ENCODE results near the gene CFAP45. TPM values are rescaled to one million over a fixed set of nuclear protein-coding genes. Genes with fewer than 3 reads are reported as not detected.

The CFAP45 gene
- total and polyA plus RNA-seq, 8 donors: 0.30 to 1.0 (median 0.52) TPM; not detected in 4

- no peaks in the 10 kb centered on the region for H3K27me3 ChIP-seq
- H3K4me1 ChIP-seq: peaks cover 63 to 89% (median 80%) of the 10 kb centered on the region in 4 donors
- peaks cover 29 to 48% (median 39%) of the 10 kb centered on the region in 4 donors for H3K36me3 ChIP-seq
- no peak for DNase-seq
- peak overlapping the region in 2 of 4 donors; percentile 79 to 82 for H3K4me3 ChIP-seq
- 16 to 50% (median 32%) methylated on average over 1 of the region's 1 CpG for WGBS, 5 donors
- intact Hi-C loops (cut with DNase I; ENCODE audit: low total_unique reads): no loop called here
- TF ChIP-seq CTCF (IDR thresholded peaks at IDR 0.05) (no peak), POLR2A (IDR thresholded peaks at IDR 0.05) (no peak), EP300 (IDR thresholded peaks at IDR 0.05) (no peak), POLR2AphosphoS5 (IDR thresholded peaks at IDR 0.05) (no peak)
- peak overlapping the region; percentile 33 to 99 (median 98) for H3K27ac ChIP-seq
- H3K9me3 ChIP-seq: no peaks in the 10 kb centered on the region
Measured at GRCh38 chr1:159921251-159921650, 21.3 kb upstream of the CFAP45 start.

DNA sequence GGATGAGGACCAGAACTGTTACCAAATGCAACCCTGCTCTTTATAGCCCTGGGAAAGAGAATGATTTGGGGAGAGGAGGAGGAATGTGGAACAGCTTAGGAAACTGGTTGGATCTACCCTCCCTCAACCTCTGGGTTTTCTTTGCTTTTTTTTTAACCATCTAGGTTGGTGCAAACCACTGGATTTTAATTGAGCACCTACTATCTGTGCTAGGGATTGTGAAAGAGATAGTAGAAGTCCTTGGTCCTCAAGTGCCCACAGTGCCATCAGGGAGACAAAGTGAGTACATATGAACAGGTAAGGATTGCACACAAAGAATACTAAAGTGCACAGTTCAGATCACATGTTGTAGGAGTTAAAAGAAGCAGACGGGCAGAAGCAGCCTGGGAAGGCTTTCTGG, 20.7 kb upstream of the CFAP45 start:
- TF ChIP-seq CTCF (IDR thresholded peaks at IDR 0.05): no peak
- TF ChIP-seq POLR2A (IDR thresholded peaks at IDR 0.05): no peak
- no peak for TF ChIP-seq POLR2AphosphoS5 (IDR thresholded peaks at IDR 0.05)
- TF ChIP-seq EP300 (IDR thresholded peaks at IDR 0.05): no peak
- no peak for DNase-seq
- Histone ChIP-seq H3K4me3 (no peak overlapping the region), H3K27ac (peak overlapping the region in 4 of 5 donors; percentile 4 to 99 (median 97)), H3K27me3 (no peaks in the 10 kb centered on the region), H3K4me1 (peaks cover 63 to 89% (median 80%) of the 10 kb centered on the region in 4 donors), H3K36me3 (peaks cover 29 to 53% (median 39%) of the 10 kb centered on the region in 4 donors), H3K9me3 (no peaks in the 10 kb centered on the region)
- intact Hi-C loops (cut with DNase I; ENCODE audit: low total_unique reads): no loop called here
- WGBS, 5 donors: 56 to 73% (median 60%) methylated on average over 1 of the region's 1 CpG

DNA sequence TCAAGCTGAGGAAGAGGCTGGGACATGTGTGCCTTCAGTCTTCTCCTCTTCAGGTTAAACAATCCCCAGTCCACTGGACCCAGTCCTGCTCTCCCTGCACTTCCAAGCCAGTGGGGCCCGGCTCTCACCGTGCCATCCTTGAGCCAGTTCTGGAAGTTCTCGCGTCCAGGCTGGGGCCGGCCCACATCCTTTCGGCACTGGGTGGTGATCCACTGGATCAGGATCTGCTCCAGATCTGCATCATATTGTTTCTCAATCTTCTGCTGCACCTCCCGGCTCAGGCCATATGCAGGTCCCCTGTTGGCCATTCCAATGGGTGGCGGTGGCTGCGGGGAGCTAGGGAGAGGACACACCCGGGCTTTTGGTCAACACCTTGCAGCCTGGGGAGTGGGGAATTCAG, 20.2 kb upstream of the CFAP45 start:
- Histone ChIP-seq H3K4me1 (peaks cover 66 to 92% (median 83%) of the 10 kb centered on the region in 4 donors), H3K4me3 (no peak overlapping the region), H3K27me3 (no peaks in the 10 kb centered on the region), H3K36me3 (peaks cover 29 to 53% (median 39%) of the 10 kb centered on the region in 4 donors), H3K27ac (peak overlapping the region in 4 of 5 donors; percentile 4 to 99 (median 86)), H3K9me3 (no peaks in the 10 kb centered on the region)
- TF ChIP-seq POLR2A (IDR thresholded peaks at IDR 0.05): no peak
- TF ChIP-seq POLR2AphosphoS5 (IDR thresholded peaks at IDR 0.05): no peak
- no peak for TF ChIP-seq EP300 (IDR thresholded peaks at IDR 0.05)
- no peak for TF ChIP-seq CTCF (IDR thresholded peaks at IDR 0.05)
- no peak for DNase-seq
- intact Hi-C loops (cut with DNase I; ENCODE audit: low total_unique reads): no loop called here
- WGBS, 5 donors: 80 to 89% (median 85%) methylated on average over 10 of the region's 10 CpGs

DNA sequence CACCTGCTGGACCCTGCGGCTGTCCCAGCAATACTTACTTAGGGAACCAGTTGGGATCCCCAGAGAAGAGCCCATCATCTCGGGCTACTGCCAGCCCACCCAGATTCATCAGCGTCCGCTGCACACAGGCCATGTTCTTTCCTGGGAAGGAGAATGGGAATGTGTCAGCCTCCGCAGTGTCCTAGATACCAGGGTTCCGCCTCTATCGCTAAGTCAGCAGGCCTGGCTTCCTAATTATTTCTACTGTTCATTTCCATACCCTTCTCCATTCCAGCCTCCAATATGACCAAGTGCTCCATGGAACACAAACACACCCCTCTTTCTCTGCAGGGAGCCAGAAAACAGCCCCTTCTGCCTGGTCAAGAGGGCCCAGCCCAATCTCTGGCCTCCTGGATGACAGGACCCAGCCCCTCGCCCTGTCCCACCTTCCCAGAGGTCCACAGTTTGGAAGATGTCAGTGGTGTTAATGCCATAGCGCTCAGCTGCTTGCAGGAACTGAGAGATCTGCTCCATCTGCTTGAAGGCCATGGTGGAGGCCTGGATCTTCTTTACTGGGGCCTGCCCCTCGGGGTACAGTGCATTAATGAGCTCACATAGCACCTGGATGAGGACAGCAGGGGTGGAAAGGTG, 19.4 kb upstream of the CFAP45 start:
- intact Hi-C loops (cut with DNase I; ENCODE audit: low total_unique reads): no loop called here
- Histone ChIP-seq H3K9me3 (no peaks in the 10 kb centered on the region), H3K36me3 (peaks cover 29 to 53% (median 39%) of the 10 kb centered on the region in 4 donors), H3K27ac (peak overlapping the region; percentile 10 to 99 (median 75)), H3K4me1 (peaks cover 69 to 91% (median 86%) of the 10 kb centered on the region in 4 donors), H3K27me3 (no peaks in the 10 kb centered on the region), H3K4me3 (no peak overlapping the region)
- WGBS, 5 donors: 86 to 94% (median 91%) methylated on average over 10 of the region's 10 CpGs
- DNase-seq: no peak
- TF ChIP-seq POLR2AphosphoS5 (IDR thresholded peaks at IDR 0.05) (no peak), CTCF (IDR thresholded peaks at IDR 0.05) (no peak), EP300 (IDR thresholded peaks at IDR 0.05) (no peak), POLR2A (IDR thresholded peaks at IDR 0.05) (no peak)
